Stomach (tissue), 4 donors: ENCODE data around the gene SCN10A.

Source experiments
- EP300 ChIP-seq: sonication (generic); formaldehyde crosslinking; IDR thresholded peaks from one replicate; pipeline ENCODE4 v1.6.1; 2017; ENCODE audit warnings: antibody characterized with exemption
- TF ChIP-seq, protein P1 (sequence below), 7 experiments: fragments of 450-650 bp in 4 of 7; fragments of 200-600 bp in 3 of 7; sonication (generic) in 3 of 7; IDR thresholded peaks; one replicate each; pipeline ENCODE4 v1.5.1; 2016 to 2019; ENCODE audit warnings: antibody characterized with exemption in 7 of 7, control low read depth in 2 of 7, mild to moderate bottlenecking in 1 of 7

GRCh38 chr3:38706961-38707360 lies 109.1 kb downstream of the SCN10A start:
- TF ChIP-seq, protein P1, sequence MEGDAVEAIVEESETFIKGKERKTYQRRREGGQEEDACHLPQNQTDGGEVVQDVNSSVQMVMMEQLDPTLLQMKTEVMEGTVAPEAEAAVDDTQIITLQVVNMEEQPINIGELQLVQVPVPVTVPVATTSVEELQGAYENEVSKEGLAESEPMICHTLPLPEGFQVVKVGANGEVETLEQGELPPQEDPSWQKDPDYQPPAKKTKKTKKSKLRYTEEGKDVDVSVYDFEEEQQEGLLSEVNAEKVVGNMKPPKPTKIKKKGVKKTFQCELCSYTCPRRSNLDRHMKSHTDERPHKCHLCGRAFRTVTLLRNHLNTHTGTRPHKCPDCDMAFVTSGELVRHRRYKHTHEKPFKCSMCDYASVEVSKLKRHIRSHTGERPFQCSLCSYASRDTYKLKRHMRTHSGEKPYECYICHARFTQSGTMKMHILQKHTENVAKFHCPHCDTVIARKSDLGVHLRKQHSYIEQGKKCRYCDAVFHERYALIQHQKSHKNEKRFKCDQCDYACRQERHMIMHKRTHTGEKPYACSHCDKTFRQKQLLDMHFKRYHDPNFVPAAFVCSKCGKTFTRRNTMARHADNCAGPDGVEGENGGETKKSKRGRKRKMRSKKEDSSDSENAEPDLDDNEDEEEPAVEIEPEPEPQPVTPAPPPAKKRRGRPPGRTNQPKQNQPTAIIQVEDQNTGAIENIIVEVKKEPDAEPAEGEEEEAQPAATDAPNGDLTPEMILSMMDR (IDR thresholded peaks at IDR 0.05) = no peak
- no peak for TF ChIP-seq EP300
